Right atrium auricular region (tissue), 2 donors: ENCODE results near the gene MEX3D. TPM values are rescaled to one million over a fixed set of nuclear protein-coding genes. Genes with fewer than 3 reads are reported as not detected.

Experiments used
- DNase-seq: peaks from one replicate; pipeline ENCODE4 v3.0.0-alpha.2; 2019; ENCODE audit warnings: low spot score
- H3K27ac ChIP-seq, 2 donors: fragments of 200-600 bp; sonication (generic); 1 replicate in 1 of 2; 2 replicates in 1 of 2; pipeline ENCODE4 v1.5.1; 2016 to 2019
- H3K27me3 ChIP-seq, 2 donors: fragments of 200-600 bp; sonication (generic); one replicate each; pipeline versions ENCODE4 v1.5.1 to v1.6.0; 2017 to 2019
- H3K36me3 ChIP-seq: fragments of 200-600 bp; sonication (generic); one replicate; pipeline ENCODE4 v1.5.1; 2016
- H3K4me1 ChIP-seq, 2 donors: fragments of 200-600 bp; sonication (generic); one replicate each; pipeline versions ENCODE4 v1.5.1 to v1.6.0; 2017 to 2019
- H3K4me3 ChIP-seq, 2 donors: fragments of 200-600 bp; sonication (generic); 1 replicate in 1 of 2; 2 replicates in 1 of 2; pipeline ENCODE4 v1.5.1; 2017 to 2019; ENCODE audit warnings: mild to moderate bottlenecking in 1 of 2, moderate library complexity in 1 of 2
- H3K9me3 ChIP-seq, 2 donors: fragments of 200-600 bp; sonication (generic); one replicate each; pipeline ENCODE4 v1.5.1; 2019
- CTCF ChIP-seq, 2 donors: fragments of 200-600 bp; sonication (generic); IDR thresholded peaks; one replicate each; pipeline ENCODE4 v1.5.1; 2019; ENCODE audit warnings: antibody characterized with exemption in 2 of 2
- total RNA-seq, 2 donors: library from RNA; depleted of rRNA; stranded (reverse); fragments of >200 nt; gene quantifications; one replicate each; pipeline ENCODE4 v1.1.0, GENCODE V29; 2016

The MEX3D gene
- total RNA-seq = 10 to 100 TPM in 1 of 2 donors, 1 to 10 TPM in 1; 7.5 to 17.0 TPM

GRCh38 chr19:1568320-1569019 is at the start of gene MEX3D:
Gene MEX3D (minus strand): TSS chr19:1568325. CDS start chr19:1568058, 267 bp downstream.
- Histone ChIP-seq H3K4me3 (peak within 1 kb of the TSS; percentile 56 to 63), H3K27ac (peak within 1 kb of the TSS; percentile 79 to 84), H3K36me3 (no peaks in the 10 kb centered on the region), H3K27me3 (no peaks in the 10 kb centered on the region), H3K9me3 (no peaks in the 10 kb centered on the region), H3K4me1 (peaks cover 0 to 18% of the 10 kb centered on the region in 2 donors)
- no peak for TF ChIP-seq CTCF (IDR thresholded peaks at IDR 0.05)
- peak; percentile 63 for DNase-seq

- no peaks in the 10 kb centered on the region for H3K9me3 ChIP-seq
- H3K36me3 ChIP-seq = peaks cover 37% of the 10 kb centered on the region
- no peak overlapping the region for H3K27ac ChIP-seq
- DNase-seq = no peak
- no peaks in the 10 kb centered on the region for H3K4me1 ChIP-seq
- no peak overlapping the region for H3K4me3 ChIP-seq
- no peaks in the 10 kb centered on the region for H3K27me3 ChIP-seq
- no peak for TF ChIP-seq CTCF (IDR thresholded peaks at IDR 0.05)
Measured at GRCh38 chr19:1616875-1617274, 48.8 kb upstream of the MEX3D start.

- TF ChIP-seq CTCF (IDR thresholded peaks at IDR 0.05) = no peak
- Histone ChIP-seq H3K9me3 (no peaks in the 10 kb centered on the region), H3K4me3 (no peak overlapping the region), H3K4me1 (no peaks in the 10 kb centered on the region), H3K27ac (no peak overlapping the region), H3K36me3 (peaks cover 35% of the 10 kb centered on the region), H3K27me3 (no peaks in the 10 kb centered on the region)
- DNase-seq = no peak
Measured at GRCh38 chr19:1616396-1616795, 48.3 kb upstream of the MEX3D start.

- DNase-seq = no peak
- TF ChIP-seq CTCF (IDR thresholded peaks at IDR 0.05) = no peak
- H3K9me3 ChIP-seq = no peaks in the 10 kb centered on the region
- no peak overlapping the region for H3K4me3 ChIP-seq
- H3K27me3 ChIP-seq = no peaks in the 10 kb centered on the region
- no peak overlapping the region for H3K27ac ChIP-seq
- no peaks in the 10 kb centered on the region for H3K4me1 ChIP-seq
- H3K36me3 ChIP-seq = peaks cover 33% of the 10 kb centered on the region
Measured at GRCh38 chr19:1615156-1615765, 47.1 kb upstream of the MEX3D start.

GRCh38 chr19:1613808-1614570 is 45.9 kb upstream of the MEX3D start:
- TF ChIP-seq CTCF (IDR thresholded peaks at IDR 0.05) = no peak
- H3K9me3 ChIP-seq = no peaks in the 10 kb centered on the region
- peaks cover 33% of the 10 kb centered on the region for H3K36me3 ChIP-seq

More at GRCh38 chr19:1613808-1614570, 45.9 kb upstream of the MEX3D start:
- Histone ChIP-seq H3K27ac (no peak overlapping the region), H3K4me1 (no peaks in the 10 kb centered on the region), H3K27me3 (no peaks in the 10 kb centered on the region), H3K4me3 (no peak overlapping the region)
- no peak for DNase-seq
